NK-92 treated with Interleukin-12 subunit alpha and Interleukin-12 subunit beta, amount 100 ng/mL, for 24 hours (cell line): ENCODE data around the gene ZNF143.
"Not testable (repeated sequence)": the region's sequence is repeated elsewhere in the genome, so short reads cannot be mapped to it uniquely, and the experiment has no call there.

Experiments
- DNase-seq: peaks from one replicate; lab custom pipeline; 2025; lab: John Stamatoyannopoulos, UW

ZNF143 gene

DNA sequence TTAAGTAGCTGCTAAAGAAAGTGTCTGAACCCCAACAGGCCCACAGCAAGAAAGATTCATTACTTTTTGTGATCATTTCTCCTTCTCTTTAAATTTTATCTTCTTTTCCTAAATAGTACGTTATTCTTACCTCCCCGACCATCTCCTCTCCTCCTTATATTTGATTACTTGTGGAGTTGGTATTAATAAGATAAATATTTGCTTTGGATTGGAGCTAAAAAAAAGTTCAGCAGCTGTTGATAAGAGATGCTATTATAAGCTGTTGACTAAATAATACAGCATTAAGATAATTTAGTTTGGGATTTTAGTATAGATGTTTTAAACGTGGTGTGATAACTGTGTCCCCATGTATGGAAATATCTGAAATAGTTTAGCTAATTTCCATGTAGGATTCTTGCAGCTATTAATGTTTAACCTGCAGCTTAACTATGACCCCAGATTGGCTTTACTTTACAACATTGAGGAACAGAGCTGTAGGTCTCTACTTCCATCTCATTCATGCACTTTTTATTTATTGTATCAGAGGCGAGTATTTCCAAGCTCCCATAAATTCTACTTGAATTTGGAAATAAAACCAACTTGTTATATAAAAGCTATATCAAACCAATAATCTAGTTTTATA, 37.8 kb downstream of the ZNF143 start:
- no peak for DNase-seq

DNA sequence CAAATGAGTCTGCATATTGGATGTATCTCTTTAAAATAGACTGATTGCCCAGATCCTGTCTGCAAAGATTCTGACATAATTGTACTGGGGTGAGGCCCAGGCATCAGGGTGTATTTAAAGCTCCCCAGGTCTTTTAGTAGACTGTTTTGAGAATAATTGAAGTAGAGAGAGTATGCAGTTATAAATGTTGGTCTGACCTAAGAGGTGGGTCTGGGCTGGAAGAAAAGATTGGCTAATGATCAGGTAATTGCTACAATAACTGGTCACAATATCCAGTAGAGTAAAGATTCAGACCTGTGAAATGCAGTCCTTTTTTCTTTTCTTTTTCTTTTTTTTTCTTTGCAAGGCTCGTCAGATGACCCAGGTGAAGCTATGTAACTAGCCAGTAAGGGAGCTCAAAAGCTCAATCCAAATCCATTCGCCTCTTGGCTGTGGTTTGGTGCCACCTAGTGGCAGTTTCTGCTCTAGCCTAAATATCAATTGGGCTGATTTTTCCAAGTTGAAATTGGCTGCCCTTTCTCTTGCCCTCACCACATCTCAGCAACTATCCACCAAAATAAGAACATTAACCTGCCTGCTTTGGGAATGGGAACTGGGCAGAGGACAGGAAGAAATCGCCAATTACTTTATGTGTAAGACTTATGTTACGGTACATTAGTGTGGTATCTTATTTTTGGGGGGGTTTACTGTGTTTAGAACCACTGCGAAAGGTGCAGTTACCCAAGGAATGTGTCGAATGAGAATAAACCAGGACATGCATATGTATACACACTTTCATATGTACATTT, 45.9 kb downstream of the ZNF143 start:
- peak; percentile 43 for DNase-seq

DNA sequence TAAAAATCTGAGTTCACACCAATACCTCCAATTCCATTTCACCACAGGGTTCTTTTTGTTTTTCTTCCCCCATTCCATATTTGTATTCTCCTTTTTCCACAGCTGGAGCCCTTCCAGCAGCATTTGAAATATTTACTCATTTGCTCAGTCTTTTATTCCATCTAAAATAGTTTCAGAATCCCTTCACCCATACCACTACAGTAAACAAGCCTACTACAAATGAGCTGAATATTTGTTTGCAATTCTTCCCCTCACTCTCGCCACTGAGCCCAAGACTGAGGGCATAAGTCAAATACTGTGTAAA, 46.4 kb downstream of the ZNF143 start:
- no peak for DNase-seq

DNA sequence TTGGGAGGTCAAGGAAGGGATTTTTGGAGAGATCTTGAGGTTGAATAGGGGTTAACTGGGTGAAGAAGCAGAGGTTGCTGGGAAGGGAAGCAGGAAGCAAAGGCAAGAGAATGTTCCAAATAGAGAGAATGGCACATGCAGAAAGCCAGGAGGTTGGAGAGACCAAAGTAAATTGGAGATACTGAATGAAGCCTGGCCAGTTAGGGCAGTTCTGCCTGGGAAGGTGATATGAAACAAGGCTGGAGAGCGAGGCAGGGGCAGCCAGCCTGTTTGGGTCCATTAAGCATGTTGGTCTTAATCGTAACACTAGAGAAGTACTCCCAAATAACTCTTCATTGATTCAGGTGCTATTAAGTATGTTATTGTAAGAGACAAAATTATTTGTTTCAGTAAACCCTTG, 48.2 kb downstream of the ZNF143 start:
- no peak for DNase-seq

DNA sequence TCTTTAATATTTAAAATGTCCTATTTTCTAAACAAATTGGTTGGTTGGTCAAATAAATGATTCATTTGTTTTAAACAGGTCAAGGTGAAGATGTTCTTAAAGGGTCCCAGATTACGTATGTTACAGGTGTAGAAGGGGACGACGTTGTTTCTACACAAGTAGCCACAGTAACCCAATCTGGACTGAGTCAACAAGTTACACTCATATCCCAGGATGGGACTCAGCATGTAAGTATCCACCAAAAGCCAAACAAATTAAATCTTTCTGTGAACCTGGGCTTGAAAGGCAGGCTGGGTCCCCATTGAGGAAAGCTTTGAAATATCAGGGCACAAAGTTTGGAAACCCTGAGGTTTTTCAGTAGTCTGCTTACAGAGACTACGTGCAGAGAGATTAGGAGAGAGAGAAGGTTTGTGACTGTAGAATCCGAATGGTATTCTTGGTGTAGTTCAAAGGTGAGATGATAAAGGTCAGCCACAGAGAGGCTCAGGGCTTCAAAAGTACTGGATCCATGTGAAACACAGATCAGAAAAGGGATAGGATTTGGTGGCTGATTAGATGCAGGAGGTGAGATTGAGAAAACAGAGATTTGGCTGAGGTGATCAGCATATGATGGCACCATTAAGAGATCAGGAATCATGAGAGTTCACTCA, 51.7 kb downstream of the ZNF143 start:
- DNase-seq, result no peak

DNA sequence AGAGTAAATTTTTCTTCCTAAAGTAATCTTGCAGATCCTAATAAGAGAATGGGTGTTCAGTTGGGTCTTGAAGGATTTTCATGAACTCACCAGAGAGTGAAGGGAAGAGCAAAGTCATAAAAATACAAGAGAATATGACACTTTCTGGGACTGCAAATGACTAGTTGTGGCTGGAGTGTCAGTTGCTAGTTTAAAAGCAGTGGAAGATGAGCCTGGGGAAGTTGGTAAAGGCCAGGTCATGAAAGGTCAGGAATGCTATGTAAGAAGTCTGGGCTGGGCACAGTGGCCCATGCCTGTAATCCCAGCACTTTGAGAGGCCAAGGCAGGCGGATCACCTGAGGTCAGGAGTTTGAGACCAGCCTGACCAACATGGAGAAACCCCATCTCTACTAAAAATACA, 53.8 kb downstream of the ZNF143 start:
- not testable (repeated sequence) for DNase-seq

DNA sequence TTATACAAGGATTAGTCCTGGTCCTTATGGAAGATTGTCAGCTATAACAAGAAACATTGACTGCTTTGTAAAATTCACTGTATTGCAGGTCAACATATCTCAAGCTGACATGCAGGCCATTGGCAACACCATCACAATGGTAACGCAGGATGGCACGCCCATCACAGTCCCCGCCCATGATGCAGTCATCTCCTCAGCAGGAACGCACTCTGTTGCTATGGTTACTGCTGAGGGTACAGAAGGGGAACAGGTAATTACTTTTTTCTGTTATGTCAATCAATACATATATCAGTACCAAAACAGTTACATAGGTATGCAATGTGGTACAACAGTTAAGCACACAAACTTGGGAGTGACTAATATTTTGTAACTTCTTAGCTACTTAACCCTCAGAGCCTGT, 55.3 kb downstream of the ZNF143 start:
- DNase-seq, result no peak

DNA sequence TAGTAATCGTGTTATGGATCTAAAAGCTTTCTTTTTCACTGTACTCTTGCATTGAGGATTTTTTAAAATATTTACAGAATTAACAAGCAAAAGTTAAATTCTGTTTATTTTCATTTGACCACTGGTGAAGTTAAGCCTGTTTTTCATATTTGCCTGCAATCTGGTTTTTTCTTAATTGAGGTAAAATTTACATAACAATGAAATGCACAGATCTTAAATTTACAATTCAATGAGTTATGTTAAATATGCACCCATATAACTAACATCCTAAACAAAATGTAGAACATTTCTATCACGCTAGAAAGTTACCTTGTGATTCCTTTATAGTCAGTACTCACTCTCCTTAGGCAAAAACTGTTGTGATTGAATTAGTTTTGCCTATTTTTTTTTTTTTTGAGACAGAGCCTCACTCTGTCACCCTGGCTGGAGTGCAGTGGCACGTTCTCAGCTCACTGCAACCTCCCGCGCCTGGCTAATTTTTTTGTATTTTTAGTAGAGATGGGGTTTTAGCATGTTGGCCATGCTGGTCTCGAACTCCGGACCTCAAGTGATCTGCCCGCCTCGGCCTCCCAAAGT, 58.1 kb downstream of the ZNF143 start:
- no peak for DNase-seq

DNA sequence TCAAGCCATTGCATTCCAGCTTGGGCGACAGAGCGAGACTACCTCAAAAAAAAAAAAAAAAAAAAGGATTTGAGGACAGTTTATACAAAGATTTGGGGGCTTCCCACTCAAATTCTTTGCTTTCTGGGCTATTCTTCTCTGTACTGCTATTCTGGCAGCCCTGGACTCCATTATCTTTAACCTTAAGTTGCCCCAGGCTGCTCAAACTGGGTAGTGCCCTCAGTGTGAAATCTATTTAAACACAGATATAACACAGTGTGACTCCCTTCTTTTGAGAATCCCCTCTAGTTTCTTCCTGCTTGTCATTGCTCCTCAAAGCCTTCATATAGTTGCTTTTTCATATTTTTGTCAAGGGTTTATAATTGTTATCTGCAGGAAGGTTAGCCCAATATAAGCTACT, 63.2 kb downstream of the ZNF143 start:
- DNase-seq, result no peak

DNA sequence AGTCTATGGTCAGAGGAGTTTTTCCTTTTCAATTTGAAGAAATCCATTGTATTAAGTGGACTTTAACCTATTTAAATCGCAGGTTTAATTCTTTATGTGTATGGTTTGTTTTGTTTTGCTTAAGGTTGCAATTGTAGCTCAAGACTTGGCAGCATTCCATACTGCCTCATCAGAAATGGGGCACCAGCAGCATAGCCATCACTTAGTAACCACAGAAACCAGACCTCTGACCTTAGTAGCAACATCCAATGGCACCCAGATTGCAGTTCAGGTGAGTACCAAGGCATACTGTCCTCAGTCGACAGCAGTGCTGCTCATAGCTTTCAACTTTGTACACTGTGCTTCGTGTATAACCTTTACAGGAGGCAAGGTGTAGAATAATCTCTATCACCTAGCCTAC, 64.3 kb downstream of the ZNF143 start:
- DNase-seq, result no peak

DNA sequence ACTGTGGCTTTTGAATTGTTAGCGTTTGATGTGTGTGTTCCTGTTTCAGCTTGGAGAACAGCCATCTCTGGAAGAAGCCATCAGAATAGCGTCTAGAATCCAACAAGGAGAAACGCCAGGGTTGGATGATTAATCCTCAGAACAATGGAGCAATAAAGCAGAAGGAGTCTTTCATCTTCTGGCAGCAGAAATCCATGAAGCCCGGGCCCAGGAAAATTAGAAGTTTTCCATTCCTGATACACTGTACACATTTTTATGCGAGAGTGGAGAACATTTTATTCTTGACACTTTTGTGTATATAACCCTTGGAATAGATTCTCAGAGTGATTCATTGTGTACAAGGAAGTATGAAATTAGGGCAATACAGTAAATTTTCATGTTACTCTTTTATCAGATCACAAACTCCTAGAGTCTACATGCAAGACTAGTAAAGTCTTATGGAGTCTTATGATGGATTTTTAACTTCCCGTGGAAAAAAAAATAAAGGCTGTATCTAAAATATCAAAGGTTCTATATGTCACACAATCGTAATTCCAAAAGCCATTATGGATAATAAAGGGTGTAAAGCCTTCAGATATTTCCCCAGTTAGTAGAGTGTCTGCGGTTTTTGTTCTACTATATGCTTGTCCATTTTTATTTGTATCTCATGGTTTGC, 66.8 kb downstream of the ZNF143 start:
- no peak for DNase-seq

DNA sequence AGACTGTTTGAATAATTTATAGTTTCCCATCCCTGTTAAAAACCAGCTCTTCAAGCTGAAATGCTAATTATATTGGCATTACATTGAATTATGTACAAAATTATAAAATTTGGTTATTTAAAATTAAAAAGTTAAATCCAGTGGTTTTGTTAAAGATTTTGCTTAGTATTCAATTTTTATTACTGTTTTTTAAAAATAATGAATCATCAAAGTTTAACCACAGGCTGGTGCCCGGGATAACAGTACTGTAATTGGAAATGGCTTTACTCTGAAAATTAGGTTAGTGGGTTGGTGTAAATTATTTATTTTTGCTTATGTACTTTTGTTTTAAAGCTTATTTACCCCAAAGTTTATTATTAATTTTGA, 67.3 kb downstream of the ZNF143 start:
- no peak for DNase-seq

DNA sequence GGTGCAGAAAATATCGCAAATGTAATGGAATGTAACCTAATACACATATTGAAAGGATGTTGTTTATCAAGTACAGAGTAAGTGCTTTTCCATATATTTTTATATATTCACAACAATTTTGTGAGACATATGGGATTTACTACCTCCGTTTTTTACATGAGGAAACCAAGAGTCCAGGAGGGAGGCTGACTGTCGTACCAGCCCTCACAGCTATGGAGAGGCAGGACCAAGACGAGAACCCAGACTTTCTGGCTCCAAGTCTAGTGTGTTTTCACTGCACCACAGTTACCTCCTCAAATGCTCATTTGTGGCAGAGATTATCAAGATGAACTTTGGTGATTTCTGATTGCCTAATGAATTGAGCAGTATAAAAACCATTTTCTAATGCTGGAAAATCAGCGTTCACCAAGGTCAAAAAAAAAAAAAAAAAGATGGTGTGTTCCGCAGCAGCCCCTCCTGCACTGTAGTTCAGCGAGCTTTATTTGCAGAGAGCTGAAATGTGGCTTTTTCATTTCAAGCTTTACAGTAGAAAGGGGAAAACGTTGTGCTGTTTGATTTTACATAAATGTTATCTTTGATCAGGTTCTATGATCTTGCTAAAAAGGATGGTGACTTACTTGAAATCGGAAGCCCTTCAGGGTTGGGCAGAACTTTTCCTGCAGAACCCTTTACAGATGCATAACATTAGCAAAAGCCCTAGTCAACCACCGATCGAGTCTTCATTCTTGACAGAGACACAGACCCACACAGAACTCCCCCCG, 67.9 kb downstream of the ZNF143 start:
- DNase-seq, result no peak

DNA sequence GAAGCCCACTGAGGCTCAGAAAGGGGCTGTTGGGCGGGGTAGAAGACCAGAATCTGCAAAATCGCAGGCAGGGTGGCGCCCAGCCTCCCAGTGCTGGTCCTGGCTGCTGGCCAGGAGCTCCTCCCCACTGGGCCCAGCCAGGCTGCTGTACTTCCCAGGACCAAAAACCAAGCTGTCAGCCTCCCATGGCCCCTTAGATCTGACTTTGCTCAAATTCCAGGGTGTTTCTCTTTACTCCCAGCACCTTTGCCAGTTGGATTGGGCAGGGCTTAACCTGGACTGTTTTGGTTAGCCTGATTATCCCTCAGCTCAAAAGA, 68.5 kb downstream of the ZNF143 start:
- DNase-seq, result no peak

DNA sequence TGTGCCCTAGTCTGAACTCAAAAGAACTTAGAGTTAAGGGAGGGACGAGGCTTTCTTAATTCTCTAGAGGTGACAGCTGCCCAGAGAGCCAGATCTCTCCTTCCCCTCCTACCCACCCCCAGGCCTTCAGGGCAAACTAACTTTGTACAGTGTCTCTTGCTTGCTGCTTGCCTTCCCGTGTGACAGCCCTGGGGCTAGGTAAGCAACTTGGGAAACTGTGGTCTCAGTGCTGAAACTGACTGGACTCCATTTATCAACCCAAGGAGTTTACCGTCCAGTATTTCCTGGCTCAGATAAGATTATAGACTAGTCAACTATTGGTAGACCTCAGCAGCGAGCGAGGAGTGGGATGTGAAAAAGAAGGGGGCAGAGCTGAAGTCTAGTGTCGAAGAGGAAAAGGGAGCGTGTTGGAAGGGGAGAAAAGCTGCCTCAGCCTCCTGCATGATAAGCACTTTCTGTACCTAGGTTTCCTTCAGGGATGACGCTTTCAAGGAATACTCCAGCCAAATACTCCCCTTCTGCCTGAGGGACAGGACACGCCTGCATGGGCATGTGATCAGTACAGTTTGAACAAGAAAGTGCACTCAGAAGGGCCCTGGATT, 69.3 kb downstream of the ZNF143 start:
- no peak for DNase-seq

DNA sequence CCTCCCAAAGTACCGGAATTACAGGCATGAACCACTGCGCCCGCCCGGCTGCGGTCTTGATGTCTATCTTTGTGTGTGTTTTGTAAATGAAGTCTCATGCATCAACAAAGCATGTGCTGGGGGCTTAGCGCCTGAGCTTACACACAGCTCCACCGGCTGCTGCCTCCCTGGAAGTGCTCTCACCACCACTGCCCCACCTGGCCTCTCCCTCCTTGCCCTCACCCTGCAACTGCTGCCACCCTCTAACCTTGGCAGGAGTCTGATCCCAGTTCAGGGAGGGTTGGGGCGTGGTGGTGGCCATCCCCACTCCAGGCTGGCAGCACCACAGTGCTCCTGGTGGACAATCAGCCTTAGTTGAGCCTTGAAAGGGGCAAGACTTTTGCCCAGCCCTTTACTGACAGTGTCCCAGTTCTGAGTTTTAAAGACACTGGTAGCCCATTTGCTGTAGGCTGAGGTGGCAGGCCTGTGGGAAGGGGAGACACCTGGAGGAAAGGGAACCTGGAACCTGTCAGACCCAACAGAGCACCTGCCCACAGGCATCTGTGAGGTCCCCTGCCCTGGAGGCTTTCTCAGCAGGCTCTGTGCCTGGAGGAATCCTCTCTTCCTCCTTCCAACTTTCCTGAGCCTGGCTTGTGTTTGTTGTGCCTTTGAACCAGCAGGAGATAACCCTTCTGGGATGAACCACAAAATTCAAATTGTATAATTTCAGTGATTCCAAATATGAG, 70.3 kb downstream of the ZNF143 start:
- no peak for DNase-seq

DNA sequence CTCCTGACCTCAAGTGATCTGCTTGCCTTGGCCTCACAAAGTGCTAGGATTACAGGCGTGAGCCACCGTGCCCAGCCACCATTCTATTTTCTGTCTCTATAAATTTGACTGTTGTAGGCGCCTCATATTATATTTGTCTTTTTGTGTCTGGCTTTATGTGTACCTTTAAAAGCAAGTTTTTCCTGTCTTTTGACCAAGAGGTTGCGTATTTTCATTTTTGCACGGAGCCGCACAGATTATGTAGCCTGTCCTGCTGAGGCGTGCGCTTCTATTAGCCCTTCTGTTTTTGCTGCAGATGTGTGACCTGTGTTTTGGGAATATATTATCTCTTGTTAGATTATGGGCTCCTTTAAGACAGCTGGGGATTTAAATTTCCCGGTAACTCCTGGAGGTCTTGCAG, 72.2 kb downstream of the ZNF143 start:
- no peak for DNase-seq

DNA sequence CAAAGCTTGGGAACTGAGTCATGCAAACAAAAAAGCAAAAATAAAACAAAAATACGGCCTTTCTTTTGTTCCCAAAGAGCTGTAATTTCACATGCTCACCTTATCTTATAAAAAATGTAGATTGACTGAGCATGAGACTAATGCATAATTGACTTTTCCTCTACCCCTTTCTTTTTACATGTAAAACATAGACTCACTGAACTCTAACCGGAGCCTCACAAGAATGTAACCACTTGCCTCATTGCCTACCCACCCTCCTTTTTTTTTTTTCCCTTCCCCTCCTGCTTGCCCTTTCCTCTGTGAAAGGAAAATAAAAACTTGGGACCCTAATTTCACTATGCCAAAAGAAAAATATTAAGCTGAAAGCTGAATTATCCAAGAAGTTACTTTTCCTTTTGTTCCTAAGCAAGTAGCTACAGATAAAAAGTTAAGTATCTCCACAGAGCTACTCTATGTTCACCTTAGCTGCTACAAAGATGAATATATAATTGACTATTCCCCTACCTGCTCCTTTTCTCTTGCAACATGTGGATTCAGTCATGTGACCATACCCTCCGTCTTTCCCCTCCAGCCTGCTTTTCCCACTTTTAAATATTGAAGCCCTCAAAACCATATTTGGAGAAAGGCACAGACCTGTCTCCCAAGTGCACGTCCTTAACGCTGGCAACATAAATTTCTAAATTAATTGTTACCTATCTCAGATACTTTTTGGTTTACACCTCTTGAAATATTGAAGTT, 73.1 kb downstream of the ZNF143 start:
- DNase-seq, result no peak

DNA sequence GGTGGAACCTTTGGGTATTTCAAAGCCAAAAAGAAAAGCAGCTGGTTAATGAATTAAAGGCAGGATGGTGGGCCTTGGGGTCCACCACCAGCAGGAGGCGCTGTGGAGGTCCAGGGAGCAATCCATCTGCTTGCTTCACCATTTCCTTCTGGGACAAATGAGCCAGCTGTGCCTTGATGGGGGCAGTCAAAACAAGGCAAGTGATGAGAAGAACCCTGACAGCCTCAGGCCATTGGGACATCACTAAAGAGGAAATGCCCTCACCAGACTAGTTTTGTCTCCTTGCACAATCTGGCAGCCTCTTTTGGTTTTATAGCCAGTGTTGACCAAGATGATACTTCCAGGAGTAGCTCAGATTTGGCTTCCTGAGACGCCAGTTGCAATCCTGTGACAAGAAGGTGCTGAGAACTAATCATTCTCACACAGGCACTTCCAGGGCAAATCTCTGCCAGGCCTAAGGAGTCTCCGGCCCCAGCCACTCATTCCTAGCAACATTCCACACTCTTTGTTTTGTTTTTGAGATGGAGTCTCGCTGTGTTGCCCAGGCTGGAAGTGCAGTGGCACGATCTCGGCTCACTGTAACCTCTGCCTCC, 74.5 kb downstream of the ZNF143 start:
- DNase-seq, result peak; percentile 57

DNA sequence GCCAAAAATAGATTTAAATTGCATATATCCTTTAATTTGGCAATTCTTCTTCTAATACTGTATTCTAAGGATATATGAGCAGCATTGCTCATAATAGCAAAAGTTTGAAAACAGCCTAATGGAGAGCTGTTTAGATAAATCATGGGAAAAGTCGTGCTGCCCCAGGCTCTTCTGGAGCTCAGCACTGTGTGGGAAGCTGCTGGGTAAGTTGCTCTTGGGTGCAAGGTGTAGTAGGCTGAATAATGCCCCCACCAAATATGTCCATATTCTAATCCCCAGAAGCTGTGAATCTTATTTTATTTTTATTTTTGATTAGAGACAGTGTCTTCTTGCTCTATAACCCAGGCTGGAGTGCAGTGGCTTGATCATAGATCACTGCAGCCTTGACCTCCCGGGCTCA, 77.7 kb downstream of the ZNF143 start:
- no peak for DNase-seq
